ENCODE results near the gene ZP2.
"Not testable (repeated sequence)": the region's sequence is repeated elsewhere in the genome, so short reads cannot be mapped to it uniquely, and the experiment has no call there.

The ZP2 gene

GRCh38 chr16:21214086-21214485 lies 2.7 kb upstream of the ZP2 start:
- no peak for DNase-seq

- DNase-seq, result no peak
Measured at GRCh38 chr16:21208446-21209230, 2.7 kb downstream of the ZP2 start.

GRCh38 chr16:21206550-21206949 lies 4.8 kb downstream of the ZP2 start:
- DNase-seq, result no peak

- no peak for DNase-seq
Measured at GRCh38 chr16:21205303-21205702, 6.1 kb downstream of the ZP2 start.

- no peak for DNase-seq
Measured at GRCh38 chr16:21203155-21203797, 8.1 kb downstream of the ZP2 start.

GRCh38 chr16:21199607-21200218 lies 11.7 kb downstream of the ZP2 start:
- no peak for DNase-seq

- DNase-seq, result no peak
Measured at GRCh38 chr16:21197621-21198020, 13.8 kb downstream of the ZP2 start.

GRCh38 chr16:21197112-21197511 lies 14.3 kb downstream of the ZP2 start:
- no peak for DNase-seq

GRCh38 chr16:21195330-21195729 lies 16.0 kb downstream of the ZP2 start:
- not testable (repeated sequence) for DNase-seq

- DNase-seq, result no peak
Measured at GRCh38 chr16:21194771-21195301, 16.5 kb downstream of the ZP2 start.

GRCh38 chr16:21192991-21193390 lies 18.4 kb downstream of the ZP2 start:
- DNase-seq, result no peak

- DNase-seq, result no peak
Measured at GRCh38 chr16:21190599-21190998, 20.8 kb downstream of the ZP2 start.

GRCh38 chr16:21190013-21190412 lies 21.4 kb downstream of the ZP2 start:
- DNase-seq, result no peak

GRCh38 chr16:21189311-21189710 lies 22.1 kb downstream of the ZP2 start:
- DNase-seq, result no peak

GRCh38 chr16:21186326-21186691 lies 25.1 kb downstream of the ZP2 start:
- DNase-seq, result no peak

GRCh38 chr16:21185659-21186325 lies 25.6 kb downstream of the ZP2 start:
- no peak for DNase-seq

- DNase-seq, result no peak
Measured at GRCh38 chr16:21184834-21185233, 26.5 kb downstream of the ZP2 start.

GRCh38 chr16:21183995-21184394 lies 27.4 kb downstream of the ZP2 start:
- DNase-seq, result no peak

GRCh38 chr16:21179983-21180365 lies 31.4 kb downstream of the ZP2 start:
- no peak for DNase-seq

- no peak for DNase-seq
Measured at GRCh38 chr16:21179126-21179982, 32.0 kb downstream of the ZP2 start.

- DNase-seq, result no peak
Measured at GRCh38 chr16:21175397-21175796, 36.0 kb downstream of the ZP2 start.

- no peak for DNase-seq
Measured at GRCh38 chr16:21172650-21173049, 38.7 kb downstream of the ZP2 start.
